Naive thymus-derived CD4-positive, alpha-beta T cell (primary cell): ENCODE results near the gene LTC4S. TPM values are rescaled to one million over a fixed set of nuclear protein-coding genes. Genes with fewer than 3 reads are reported as not detected.

Experiments
- ATAC-seq: fragments of 150-1000 bp; cut with Tn5 transposase; 2 replicates; pipeline ENCODE4 v1.10.0; 2021; ENCODE audit warnings: mild to moderate bottlenecking, moderate library complexity
- CTCF ChIA-PET: fragments of 350-600 bp; sonication (Branson Sonifier 250); formaldehyde crosslinking; loops from one replicate; lab custom pipeline; 2021; ENCODE audit warnings: antibody characterized with exemption; lab: Charles Lee
- POLR2A ChIA-PET: fragments of 350-600 bp; sonication (Branson Sonifier 250); formaldehyde crosslinking; loops from one replicate; lab custom pipeline; 2021; ENCODE audit warnings: antibody characterized with exemption, inconsistent platforms; lab: Charles Lee
- DNase-seq, 9 donors: peaks; one replicate each; pipeline versions ENCODE4 v3.0.0 to v3.0.0-alpha.2; 2020 to 2022; ENCODE audit warnings: mixed read lengths in 1 of 9
- H3K27ac ChIP-seq: one replicate; pipeline ENCODE4 v1.7.0; 2013; ENCODE audit warnings: mild to moderate bottlenecking, low read depth, low read length, moderate library complexity
- H3K27me3 ChIP-seq, 2 donors: one replicate each; pipeline ENCODE4 v1.7.0; 2013; ENCODE audit warnings: low read length in 2 of 2, mild to moderate bottlenecking in 2 of 2, moderate library complexity in 2 of 2; ENCODE audit not compliant: control insufficient read depth in 2 of 2, insufficient read depth in 2 of 2
- H3K36me3 ChIP-seq, 3 experiments: 1 replicate in 2 of 3; 2 replicates in 1 of 3; pipeline ENCODE4 v1.7.0; 2013; ENCODE audit warnings: low read length in 3 of 3, mild to moderate bottlenecking in 3 of 3, moderate library complexity in 1 of 3; ENCODE audit not compliant: insufficient read depth in 3 of 3, control insufficient read depth in 2 of 3
- H3K4me1 ChIP-seq, 2 donors: one replicate each; pipeline ENCODE4 v1.7.0; 2013; ENCODE audit warnings: low read length in 2 of 2, mild to moderate bottlenecking in 2 of 2, moderate library complexity in 1 of 2; ENCODE audit not compliant: control insufficient read depth in 2 of 2, insufficient read depth in 2 of 2
- H3K4me3 ChIP-seq: 2 replicates; pipeline ENCODE4 v1.7.0; 2013; ENCODE audit warnings: mild to moderate bottlenecking, low read length
- H3K9me3 ChIP-seq, 3 experiments: 1 replicate in 2 of 3; 2 replicates in 1 of 3; pipeline ENCODE4 v1.7.0; 2013; ENCODE audit warnings: low read length in 3 of 3; ENCODE audit not compliant: control insufficient read depth in 2 of 3
- H3K27ac Mint-ChIP-seq, 9 donors: one replicate each; pipeline ENCODE4 v1.8.0; 2020 to 2022; ENCODE audit warnings: mixed read lengths in 9 of 9, mild to moderate bottlenecking in 8 of 9, moderate library complexity in 5 of 9, inconsistent platforms in 2 of 9
- H3K27me3 Mint-ChIP-seq, 5 donors: one replicate each; pipeline ENCODE4 v1.8.0; 2021 to 2022; ENCODE audit warnings: mixed read lengths in 5 of 5, mild to moderate bottlenecking in 1 of 5
- H3K36me3 Mint-ChIP-seq, 5 donors: one replicate each; pipeline ENCODE4 v1.8.0; 2020 to 2022; ENCODE audit warnings: mixed read lengths in 5 of 5, mild to moderate bottlenecking in 3 of 5, inconsistent platforms in 1 of 5
- H3K4me1 Mint-ChIP-seq, 7 donors: one replicate each; pipeline ENCODE4 v1.8.0; 2020 to 2022; ENCODE audit warnings: mixed read lengths in 7 of 7, mild to moderate bottlenecking in 3 of 7, inconsistent platforms in 1 of 7
- H3K4me3 Mint-ChIP-seq, 10 donors: one replicate each; pipeline ENCODE4 v1.8.0; 2020 to 2022; ENCODE audit warnings: mild to moderate bottlenecking in 10 of 10, mixed read lengths in 10 of 10, moderate library complexity in 6 of 10, inconsistent platforms in 2 of 10
- H3K9me3 Mint-ChIP-seq, 11 donors: one replicate each; pipeline ENCODE4 v1.8.0; 2020 to 2022; ENCODE audit warnings: mixed read lengths in 11 of 11, mild to moderate bottlenecking in 4 of 11, inconsistent platforms in 1 of 11, moderate library complexity in 1 of 11
- intact Hi-C, 2 donors: fragments of 100-400 bp; cut with micrococcal nuclease; formaldehyde crosslinking; loops; one replicate each; pipeline ENCODE4 v1.15.1; 2023
- polyA plus RNA-seq, 2 donors: library from polyadenylated mRNA; unstranded; fragments of 300-500 nt; fragmentation: Illumina TruSeq; gene quantifications; one replicate each; pipeline ENCODE4 v1.2.3, GENCODE V29; 2021
- total RNA-seq, 6 experiments: library from RNA in 5 of 6; stranded (reverse) in 5 of 6; gene quantifications; 1 replicate in 5 of 6; 2 replicates in 1 of 6; pipeline ENCODE4 v1.2.3 and lab custom pipeline; 2021 to 2026

Gene LTC4S
- total and polyA plus RNA-seq, 7 experiments from 2014 or later = 0.97 to 8.1 (median 4.9) TPM

- H3K9me3 Mint-ChIP-seq = peaks cover 0 to 3% (median 0%) of the 10 kb centered on the region in 11 donors
- peaks cover 0 to 2% (median 0%) of the 10 kb centered on the region in 5 donors for H3K27me3 Mint-ChIP-seq
- H3K4me1 ChIP-seq = peaks cover 31 to 36% of the 10 kb centered on the region in 2 donors
- peak within 1 kb of the TSS; percentile 88 to 98 (median 95) for H3K4me3 Mint-ChIP-seq
- no peaks in the 10 kb centered on the region for H3K27me3 ChIP-seq
- DNase-seq (peak; percentile 66 to 91 (median 81)), ATAC-seq (peak; percentile 70)
- intact Hi-C loops = loop anchor here (1.0 to 10.0 kb wide), 13 partner anchors 9 to 1402 kb away; partner anchors contain the start of genes HNRNPH1 (in 2 of the 2), MAML1 (in 2 of the 2), MRNIP (in 2 of the 2) and TBC1D9B (in 2 of the 2)
- peaks cover 30 to 64% (median 46%) of the 10 kb centered on the region in 7 donors for H3K4me1 Mint-ChIP-seq
- H3K9me3 ChIP-seq = no peaks in the 10 kb centered on the region
- peak within 1 kb of the TSS; percentile 96 for H3K27ac ChIP-seq
- H3K4me3 ChIP-seq = peak within 1 kb of the TSS; percentile 87
- ChIA-PET POLR2A (interaction anchor here (0.7 to 10.0 kb wide), 18 partner anchors 9 to 261 kb away, joined by 3 to 136 read pairs (median 4); partner anchors contain the start of genes HNRNPH1, MGAT4B and MRNIP), CTCF (interaction anchor here (0.5 to 2.6 kb wide), 2 partner anchors 18 to 650 kb away, joined by 3 to 8 read pairs; no protein-coding TSS in a partner anchor)
- H3K36me3 Mint-ChIP-seq = peaks cover 3 to 14% (median 6%) of the 10 kb centered on the region in 5 donors
- peaks cover 7 to 33% (median 11%) of the 10 kb centered on the region in 3 experiments for H3K36me3 ChIP-seq
- H3K27ac Mint-ChIP-seq = peak within 1 kb of the TSS; percentile 79 to 97 (median 94)
Observed at GRCh38 chr5:179820483-179821297, 26.9 kb downstream of the LTC4S start, which contains the start of gene SQSTM1. SQSTM1 (plus strand) TSS chr5:179820905; CDS start chr5:179820937, 32 bp downstream.

GRCh38 chr5:179821298-179822058 lies 27.7 kb downstream of the LTC4S start:
- peaks cover 30 to 61% (median 42%) of the 10 kb centered on the region in 7 donors for H3K4me1 Mint-ChIP-seq
- intact Hi-C loops = loop anchor here (1.0 to 10.0 kb wide), 10 partner anchors 15 to 1401 kb away; partner anchors contain the start of genes MAML1 (in 2 of the 2), TBC1D9B (in 2 of the 2), HNRNPH1 (in 1 of the 2) and MGAT1 (in 1 of the 2)
- Histone ChIP-seq H3K36me3 (peaks cover 8 to 41% (median 14%) of the 10 kb centered on the region in 3 experiments), H3K4me1 (peaks cover 31 to 36% of the 10 kb centered on the region in 2 donors), H3K27me3 (no peaks in the 10 kb centered on the region), H3K27ac (peak overlapping the region; percentile 96), H3K9me3 (no peaks in the 10 kb centered on the region), H3K4me3 (peak overlapping the region; percentile 87)
- no peaks in the 10 kb centered on the region for H3K27me3 Mint-ChIP-seq
- peak; percentile 72 to 88 (median 85) for DNase-seq
- ChIA-PET CTCF (interaction anchor here (2.6 kb wide), 1 partner anchor 19 kb away, joined by 8 read pairs; no protein-coding TSS in a partner anchor), POLR2A (interaction anchor here (0.6 to 10.0 kb wide), 23 partner anchors 9 to 262 kb away, joined by 3 to 136 read pairs (median 3); partner anchors contain the start of genes HNRNPH1, MGAT4B and MRNIP)
- peaks cover 3 to 10% (median 6%) of the 10 kb centered on the region in 5 donors for H3K36me3 Mint-ChIP-seq
- peak; percentile 73 for ATAC-seq
- H3K4me3 Mint-ChIP-seq = peak overlapping the region; percentile 88 to 98 (median 95)
- H3K27ac Mint-ChIP-seq = peak overlapping the region; percentile 79 to 97 (median 94)
- peaks cover 0 to 3% (median 0%) of the 10 kb centered on the region in 11 donors for H3K9me3 Mint-ChIP-seq

- Mint-ChIP-seq H3K27ac (peak overlapping the region; percentile 79 to 97 (median 94)), H3K36me3 (peaks cover 3 to 16% (median 6%) of the 10 kb centered on the region in 5 donors), H3K27me3 (no peaks in the 10 kb centered on the region), H3K9me3 (peaks cover 0 to 3% (median 0%) of the 10 kb centered on the region in 11 donors), H3K4me1 (peaks cover 30 to 65% (median 47%) of the 10 kb centered on the region in 7 donors), H3K4me3 (peak overlapping the region; percentile 88 to 98 (median 95))
- H3K27ac ChIP-seq = peak overlapping the region; percentile 96
- peak overlapping the region; percentile 87 for H3K4me3 ChIP-seq
- no peaks in the 10 kb centered on the region for H3K27me3 ChIP-seq
- no peaks in the 10 kb centered on the region for H3K9me3 ChIP-seq
- peaks cover 31 to 36% of the 10 kb centered on the region in 2 donors for H3K4me1 ChIP-seq
- ChIA-PET CTCF (no interaction called here), POLR2A (interaction anchor here (0.6 to 10.0 kb wide), 16 partner anchors 8 to 199 kb away, joined by 3 to 136 read pairs (median 3); partner anchors contain the start of genes HNRNPH1, MGAT4B and MRNIP)
- no peak for DNase-seq
- ATAC-seq = no peak
- peaks cover 8 to 46% (median 19%) of the 10 kb centered on the region in 3 experiments for H3K36me3 ChIP-seq
- intact Hi-C loops = loop anchor here (5.0 to 10.0 kb wide), 3 partner anchors 85 to 267 kb away; partner anchors contain the start of genes RUFY1 (in 1 of the 2) and TBC1D9B (in 1 of the 2)
Observed at GRCh38 chr5:179822059-179822432, 28.3 kb downstream of the LTC4S start.

GRCh38 chr5:179822444-179822990 lies 28.7 kb downstream of the LTC4S start:
- Mint-ChIP-seq H3K4me1 (peaks cover 30 to 65% (median 45%) of the 10 kb centered on the region in 7 donors), H3K9me3 (peaks cover 0 to 3% (median 0%) of the 10 kb centered on the region in 11 donors), H3K4me3 (peak overlapping the region; percentile 88 to 98 (median 95)), H3K27ac (peak overlapping the region; percentile 79 to 97 (median 94)), H3K36me3 (peaks cover 3 to 18% (median 6%) of the 10 kb centered on the region in 5 donors), H3K27me3 (no peaks in the 10 kb centered on the region)
- Histone ChIP-seq H3K27me3 (no peaks in the 10 kb centered on the region), H3K9me3 (no peaks in the 10 kb centered on the region), H3K4me1 (peaks cover 31 to 36% of the 10 kb centered on the region in 2 donors), H3K27ac (peak overlapping the region; percentile 96), H3K4me3 (peak overlapping the region; percentile 87), H3K36me3 (peaks cover 8 to 51% (median 20%) of the 10 kb centered on the region in 3 experiments)
- CTCF ChIA-PET = no interaction called here
- POLR2A ChIA-PET = interaction anchor here (0.6 to 10.0 kb wide), 17 partner anchors 8 to 123 kb away, joined by 3 to 136 read pairs (median 3); partner anchors contain the start of genes MGAT4B and MRNIP
- DNase-seq = no peak
- intact Hi-C loops = loop anchor here (5.0 to 10.0 kb wide), 3 partner anchors 85 to 268 kb away; partner anchors contain the start of genes RUFY1 (in 1 of the 2) and TBC1D9B (in 1 of the 2)
- no peak for ATAC-seq

- intact Hi-C loops = loop anchor here (5.0 to 10.0 kb wide), 3 partner anchors 83 to 269 kb away; partner anchors contain the start of genes RUFY1 (in 1 of the 2) and TBC1D9B (in 1 of the 2)
- Histone ChIP-seq H3K27me3 (no peaks in the 10 kb centered on the region), H3K27ac (no peak overlapping the region), H3K36me3 (peaks cover 8 to 62% (median 20%) of the 10 kb centered on the region in 3 experiments), H3K9me3 (no peaks in the 10 kb centered on the region), H3K4me3 (no peak overlapping the region), H3K4me1 (peaks cover 27 to 31% of the 10 kb centered on the region in 2 donors)
- Mint-ChIP-seq H3K9me3 (peaks cover 0 to 3% (median 0%) of the 10 kb centered on the region in 11 donors), H3K27ac (peak overlapping the region in 4 of 9 donors; percentile 7 to 26 (median 12)), H3K36me3 (peaks cover 3 to 27% (median 9%) of the 10 kb centered on the region in 5 donors), H3K4me3 (peak overlapping the region in 1 of 10 donors; percentile 96), H3K27me3 (no peaks in the 10 kb centered on the region), H3K4me1 (peaks cover 24 to 58% (median 46%) of the 10 kb centered on the region in 7 donors)
- DNase-seq = no peak
- ChIA-PET POLR2A (interaction anchor here (0.5 to 10.0 kb wide), 4 partner anchors 8 to 99 kb away, joined by 3 to 136 read pairs (median 4); partner anchors contain the start of gene MGAT4B), CTCF (no interaction called here)
- ATAC-seq = no peak
Observed at GRCh38 chr5:179823937-179824744, 30.4 kb downstream of the LTC4S start.
